Stimulated activated CD4-positive, alpha-beta T cell treated with anti-CD3 and anti-CD28 coated beads, Interleukin-4, amount 100 ng/mL, for 1 hour (primary cell): ENCODE measurements around the gene NEK11.
"Not testable (repeated sequence)": the region's sequence is repeated elsewhere in the genome, so short reads cannot be mapped to it uniquely, and the experiment has no call there.

Source experiments
- DNase-seq: peaks from one replicate; pipeline ENCODE4 v3.0.0-alpha.2; 2020

NEK11 gene

GRCh38 chr3:131026321-131027151 lies at the start of gene NEK11, which contains the start of gene ASTE1:
Gene NEK11 (plus strand): TSS chr3:131026877. CDS start chr3:131029709, 2,832 bp downstream.
Gene ASTE1 (minus strand): TSS chr3:131026825. CDS start chr3:131025306, 1,519 bp downstream.
- peak; percentile 89 for DNase-seq

GRCh38 chr3:130979117-130979516 lies 47.6 kb upstream of the NEK11 start:
- DNase-seq: no peak

- no peak for DNase-seq
These were observed 45.2 kb upstream of the NEK11 start for GRCh38 chr3:130981469-130981868.

GRCh38 chr3:130990282-130990681 lies 36.4 kb upstream of the NEK11 start:
- DNase-seq: no peak

- DNase-seq: no peak
These were observed 35.6 kb upstream of the NEK11 start for GRCh38 chr3:130991126-130991525.

GRCh38 chr3:130992344-130992743 lies 34.3 kb upstream of the NEK11 start:
- no peak for DNase-seq

GRCh38 chr3:130997289-130997688 lies 29.4 kb upstream of the NEK11 start:
- no peak for DNase-seq

GRCh38 chr3:131001071-131001470 lies 25.6 kb upstream of the NEK11 start:
- no peak for DNase-seq

- DNase-seq: no peak
These were observed 22.1 kb upstream of the NEK11 start for GRCh38 chr3:131004603-131005002.

- DNase-seq: no peak
These were observed 19.4 kb upstream of the NEK11 start for GRCh38 chr3:131007256-131007655.

GRCh38 chr3:131007782-131008181 lies 18.9 kb upstream of the NEK11 start:
- no peak for DNase-seq

- no peak for DNase-seq
These were observed 18.4 kb upstream of the NEK11 start for GRCh38 chr3:131008326-131008725.

- DNase-seq: no peak
These were observed 17.0 kb upstream of the NEK11 start for GRCh38 chr3:131009698-131010097.

GRCh38 chr3:131018970-131019369 lies 7.7 kb upstream of the NEK11 start:
- DNase-seq: no peak

- DNase-seq: no peak
These were observed 6.5 kb upstream of the NEK11 start for GRCh38 chr3:131020122-131020693.

- no peak for DNase-seq
These were observed 1.1 kb upstream of the NEK11 start for GRCh38 chr3:131025539-131025938.

- DNase-seq: no peak
These were observed 2.2 kb downstream of the NEK11 start for GRCh38 chr3:131028844-131029243.

- DNase-seq: no peak
These were observed 5.0 kb downstream of the NEK11 start for GRCh38 chr3:131031660-131032059.

GRCh38 chr3:131033480-131034080 lies 6.9 kb downstream of the NEK11 start:
- DNase-seq: no peak

GRCh38 chr3:131036200-131036816 lies 9.6 kb downstream of the NEK11 start:
- no peak for DNase-seq

- no peak for DNase-seq
These were observed 10.3 kb downstream of the NEK11 start for GRCh38 chr3:131036986-131037385.

GRCh38 chr3:131038326-131038725 lies 11.6 kb downstream of the NEK11 start:
- no peak for DNase-seq

- DNase-seq: not testable (repeated sequence)
These were observed 15.8 kb downstream of the NEK11 start for GRCh38 chr3:131042271-131042985.
